ENCODE measurements around the gene LSR.

LSR gene

GRCh38 chr19:35309481-35310279 lies 60.9 kb downstream of the LSR start:
- Histone ChIP-seq H3K27me3 (ENCODE audit: insufficient read depth, poor library complexity, severe bottlenecking) (no peaks in the 10 kb centered on the region), H3K27ac (replicated peaks) (no peak overlapping the region), H3K4me3 (replicated peaks; ENCODE audit: insufficient read depth, low read length) (no peak overlapping the region)
- DNase-seq (ENCODE audit: low read depth in 1 of 2, low spot score in 1 of 2) = no peak
- no peak for TF ChIP-seq SPI1 (IDR thresholded peaks at IDR 0.05; ENCODE audit: borderline replicate concordance, low read depth)
- TF ChIP-seq POLR2AphosphoS5 (IDR thresholded peaks at IDR 0.05; ENCODE audit: low read depth) = no peak
- TF ChIP-seq CTCF (IDR thresholded peaks at IDR 0.05; ENCODE audit: insufficient read depth, low read length) = no peak
- TF ChIP-seq, protein P1, sequence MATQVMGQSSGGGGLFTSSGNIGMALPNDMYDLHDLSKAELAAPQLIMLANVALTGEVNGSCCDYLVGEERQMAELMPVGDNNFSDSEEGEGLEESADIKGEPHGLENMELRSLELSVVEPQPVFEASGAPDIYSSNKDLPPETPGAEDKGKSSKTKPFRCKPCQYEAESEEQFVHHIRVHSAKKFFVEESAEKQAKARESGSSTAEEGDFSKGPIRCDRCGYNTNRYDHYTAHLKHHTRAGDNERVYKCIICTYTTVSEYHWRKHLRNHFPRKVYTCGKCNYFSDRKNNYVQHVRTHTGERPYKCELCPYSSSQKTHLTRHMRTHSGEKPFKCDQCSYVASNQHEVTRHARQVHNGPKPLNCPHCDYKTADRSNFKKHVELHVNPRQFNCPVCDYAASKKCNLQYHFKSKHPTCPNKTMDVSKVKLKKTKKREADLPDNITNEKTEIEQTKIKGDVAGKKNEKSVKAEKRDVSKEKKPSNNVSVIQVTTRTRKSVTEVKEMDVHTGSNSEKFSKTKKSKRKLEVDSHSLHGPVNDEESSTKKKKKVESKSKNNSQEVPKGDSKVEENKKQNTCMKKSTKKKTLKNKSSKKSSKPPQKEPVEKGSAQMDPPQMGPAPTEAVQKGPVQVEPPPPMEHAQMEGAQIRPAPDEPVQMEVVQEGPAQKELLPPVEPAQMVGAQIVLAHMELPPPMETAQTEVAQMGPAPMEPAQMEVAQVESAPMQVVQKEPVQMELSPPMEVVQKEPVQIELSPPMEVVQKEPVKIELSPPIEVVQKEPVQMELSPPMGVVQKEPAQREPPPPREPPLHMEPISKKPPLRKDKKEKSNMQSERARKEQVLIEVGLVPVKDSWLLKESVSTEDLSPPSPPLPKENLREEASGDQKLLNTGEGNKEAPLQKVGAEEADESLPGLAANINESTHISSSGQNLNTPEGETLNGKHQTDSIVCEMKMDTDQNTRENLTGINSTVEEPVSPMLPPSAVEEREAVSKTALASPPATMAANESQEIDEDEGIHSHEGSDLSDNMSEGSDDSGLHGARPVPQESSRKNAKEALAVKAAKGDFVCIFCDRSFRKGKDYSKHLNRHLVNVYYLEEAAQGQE (IDR thresholded peaks at IDR 0.05; ENCODE audit: insufficient replicate concordance, low read depth) = no peak
- TF ChIP-seq GABPA (IDR thresholded peaks at IDR 0.05; ENCODE audit: low read depth) = no peak

GRCh38 chr19:35310331-35310730 lies 61.5 kb downstream of the LSR start:
- DNase-seq (ENCODE audit: low read depth in 1 of 2, low spot score in 1 of 2) = no peak
- no peak overlapping the region for H3K27ac ChIP-seq (replicated peaks)
- TF ChIP-seq CTCF (IDR thresholded peaks at IDR 0.05; ENCODE audit: insufficient read depth, low read length) (no peak), GABPA (IDR thresholded peaks at IDR 0.05; ENCODE audit: low read depth) (no peak), POLR2AphosphoS5 (IDR thresholded peaks at IDR 0.05; ENCODE audit: low read depth) (no peak)
- TF ChIP-seq, protein P1 (IDR thresholded peaks at IDR 0.05; ENCODE audit: insufficient replicate concordance, low read depth) = no peak
- no peaks in the 10 kb centered on the region for H3K27me3 ChIP-seq (ENCODE audit: insufficient read depth, poor library complexity, severe bottlenecking)
- no peak overlapping the region for H3K4me3 ChIP-seq (replicated peaks; ENCODE audit: insufficient read depth, low read length)

- Histone ChIP-seq H3K27ac (replicated peaks) (no peak overlapping the region), H3K4me3 (replicated peaks; ENCODE audit: insufficient read depth, low read length) (no peak overlapping the region), H3K27me3 (ENCODE audit: insufficient read depth, poor library complexity, severe bottlenecking) (no peaks in the 10 kb centered on the region)
- no peak for DNase-seq (ENCODE audit: low read depth in 1 of 2, low spot score in 1 of 2)
- TF ChIP-seq, protein P1 (IDR thresholded peaks at IDR 0.05; ENCODE audit: insufficient replicate concordance, low read depth) = no peak
- TF ChIP-seq GABPA (IDR thresholded peaks at IDR 0.05; ENCODE audit: low read depth) (no peak), POLR2AphosphoS5 (IDR thresholded peaks at IDR 0.05; ENCODE audit: low read depth) (no peak), CTCF (IDR thresholded peaks at IDR 0.05; ENCODE audit: insufficient read depth, low read length) (no peak), SPI1 (IDR thresholded peaks at IDR 0.05; ENCODE audit: borderline replicate concordance, low read depth) (no peak)
Observed at GRCh38 chr19:35310811-35311465, 62.1 kb downstream of the LSR start.

All from HL-60 (cell line).